Measurements from ENCODE around the gene KRT28. TPM values are rescaled to one million over a fixed set of nuclear protein-coding genes. Genes with fewer than 3 reads are reported as not detected.

KRT28 gene
- total and polyA plus RNA-seq, 2 experiments from 2014 or later, result not detected

DNA sequence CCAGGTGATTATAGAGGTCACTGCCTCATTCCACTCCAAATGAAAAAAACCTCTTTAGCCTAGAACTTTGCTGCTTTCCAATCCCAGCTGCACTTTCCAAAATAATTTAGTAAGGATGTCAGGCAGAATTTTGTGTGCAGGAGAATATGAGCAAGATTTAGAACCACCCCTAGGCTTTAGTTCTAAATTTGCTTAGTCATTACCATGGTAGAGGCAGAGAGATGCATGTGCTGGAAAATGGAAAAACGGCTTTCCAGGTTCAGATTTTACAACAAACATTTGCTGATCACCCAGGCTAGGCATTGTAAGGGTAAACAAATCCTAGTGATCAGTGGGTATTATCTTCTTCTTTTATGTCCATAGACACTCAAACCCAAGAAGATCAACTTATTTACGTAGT is 34.1 kb downstream of the KRT28 start:
- no peaks in the 10 kb centered on the region for H3K4me1 ChIP-seq (ENCODE audit: insufficient read depth)
- no peaks in the 10 kb centered on the region for H3K9me2 ChIP-seq (ENCODE audit: insufficient read depth)
- no peaks in the 10 kb centered on the region for H3K9me3 ChIP-seq (ENCODE audit: low read depth)
- H3K27ac ChIP-seq, result no peak overlapping the region
- in situ Hi-C loops (cut with MboI), result no loop called here
- H2AFZ ChIP-seq, result no peak overlapping the region
- H4K20me1 ChIP-seq (ENCODE audit: insufficient read depth), result no peaks in the 10 kb centered on the region
- no peaks in the 10 kb centered on the region for H3K79me2 ChIP-seq (ENCODE audit: insufficient read depth)
- no peaks in the 10 kb centered on the region for H3F3A ChIP-seq (ENCODE audit: insufficient read depth)
- H3K4me2 ChIP-seq (ENCODE audit: unreplicated experiment), result no peak overlapping the region
- TF ChIP-seq EZH2 (IDR thresholded peaks at IDR 0.05; ENCODE audit: insufficient read depth, poor library complexity, severe bottlenecking) (no peak), EZH2phosphoT487 (IDR thresholded peaks at IDR 0.05; ENCODE audit: insufficient read depth, low read depth) (no peak)
- 39 to 49% methylated on average over 2 of the region's 2 CpGs for WGBS, 2 experiments (ENCODE audit: low coverage in 1 of 2, low lambda C conversion rate in 2 of 2, missing lambda C conversion rate in 2 of 2)
- H3K9ac ChIP-seq, result no peak overlapping the region
- DNase-seq, result no peak
- H3K4me3 ChIP-seq, result no peak overlapping the region
- peaks cover 21% of the 10 kb centered on the region for H3K27me3 ChIP-seq (replicated peaks; ENCODE audit: insufficient read depth)
- H3K36me3 ChIP-seq (ENCODE audit: low read depth), result no peaks in the 10 kb centered on the region

DNA sequence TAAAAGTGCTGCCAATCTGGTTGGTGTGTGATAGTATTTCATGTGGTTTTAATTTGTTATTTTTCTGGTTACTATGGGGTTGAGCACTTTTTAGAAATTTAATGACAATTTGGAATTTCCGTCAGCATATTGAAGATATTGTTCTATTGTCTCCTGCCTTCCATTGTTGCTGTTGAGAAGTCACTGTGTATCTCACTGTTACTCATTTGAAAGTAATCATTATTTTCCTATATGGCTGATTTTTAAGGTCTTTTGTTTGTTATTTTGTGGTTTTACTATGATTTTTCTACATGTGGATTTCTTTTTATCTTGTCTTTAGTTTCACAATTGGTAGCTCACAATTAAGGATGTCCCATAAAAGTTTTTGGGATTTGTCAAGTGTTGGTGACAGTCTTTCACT is 36.0 kb downstream of the KRT28 start:
- H3K4me1 ChIP-seq (ENCODE audit: insufficient read depth), result no peaks in the 10 kb centered on the region
- H2AFZ ChIP-seq, result no peak overlapping the region
- 28 to 53% methylated on average over 1 of the region's 1 CpG for WGBS, 2 experiments (ENCODE audit: low coverage in 1 of 2, low lambda C conversion rate in 2 of 2, missing lambda C conversion rate in 2 of 2)
- no peak for TF ChIP-seq EZH2phosphoT487 (IDR thresholded peaks at IDR 0.05; ENCODE audit: insufficient read depth, low read depth)
- TF ChIP-seq EZH2 (IDR thresholded peaks at IDR 0.05; ENCODE audit: insufficient read depth, poor library complexity, severe bottlenecking), result no peak
- no peaks in the 10 kb centered on the region for H3F3A ChIP-seq (ENCODE audit: insufficient read depth)
- H3K27me3 ChIP-seq (replicated peaks; ENCODE audit: insufficient read depth), result 0 out of 2 replicates have a peak, but pooled peaks cover 11% of the 10 kb centered on the region
- no peaks in the 10 kb centered on the region for H3K36me3 ChIP-seq (ENCODE audit: low read depth)
- DNase-seq, result no peak
- H3K4me3 ChIP-seq, result no peak overlapping the region
- H3K9me2 ChIP-seq (ENCODE audit: insufficient read depth), result no peaks in the 10 kb centered on the region
- H3K4me2 ChIP-seq (ENCODE audit: unreplicated experiment), result no peak overlapping the region
- H4K20me1 ChIP-seq (ENCODE audit: insufficient read depth), result no peaks in the 10 kb centered on the region
- H3K79me2 ChIP-seq (ENCODE audit: insufficient read depth), result no peaks in the 10 kb centered on the region
- in situ Hi-C loops (cut with MboI), result no loop called here
- no peaks in the 10 kb centered on the region for H3K9me3 ChIP-seq (ENCODE audit: low read depth)
- no peak overlapping the region for H3K9ac ChIP-seq
- H3K27ac ChIP-seq, result no peak overlapping the region

DNA sequence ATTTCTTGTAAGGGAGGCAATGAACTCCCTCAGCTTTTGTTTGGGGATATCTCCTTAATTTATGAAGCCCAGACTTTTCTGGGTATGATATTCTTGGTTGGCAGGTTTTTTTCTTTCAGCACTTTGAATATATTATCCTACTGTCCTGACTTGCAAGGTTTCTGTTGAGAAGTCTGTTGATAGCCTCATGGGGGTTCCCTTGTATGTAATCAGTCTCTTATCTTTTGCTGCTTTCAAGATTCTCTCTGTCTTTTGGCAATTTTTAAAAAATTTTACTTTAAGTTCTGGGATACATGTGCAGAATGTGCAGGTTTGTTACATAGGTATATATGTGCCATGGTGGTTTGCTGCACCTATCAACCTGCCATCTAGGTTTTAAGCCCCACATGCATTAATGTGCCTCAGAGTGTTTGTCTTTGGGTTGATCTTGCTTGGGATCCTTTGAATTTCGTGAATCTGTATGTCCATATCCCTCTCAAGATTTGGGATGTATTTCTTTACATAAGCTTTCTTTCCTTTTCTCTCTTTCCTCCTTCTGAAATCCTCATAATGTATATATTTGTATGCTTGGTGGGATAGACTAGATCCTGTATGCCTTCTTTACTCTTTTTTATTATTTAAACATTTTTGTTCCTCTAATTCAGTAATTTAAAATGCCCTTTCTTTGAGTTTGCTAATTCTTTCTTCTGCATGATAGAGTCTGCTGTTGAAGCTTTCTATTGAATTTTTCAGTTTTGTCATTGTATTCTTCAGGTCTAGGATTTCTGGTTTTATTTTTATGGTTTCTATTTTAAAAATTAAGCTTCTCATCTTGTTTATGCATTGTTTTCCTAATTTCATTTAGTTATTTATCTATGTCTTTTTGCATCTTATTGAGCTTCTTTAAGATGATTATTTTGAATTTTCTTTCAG is 39.4 kb downstream of the KRT28 start:
- H3K4me3 ChIP-seq, result no peak overlapping the region
- no peaks in the 10 kb centered on the region for H4K20me1 ChIP-seq (ENCODE audit: insufficient read depth)
- DNase-seq, result no peak
- no peaks in the 10 kb centered on the region for H3K79me2 ChIP-seq (ENCODE audit: insufficient read depth)
- H3K4me2 ChIP-seq (ENCODE audit: unreplicated experiment), result no peak overlapping the region
- no peaks in the 10 kb centered on the region for H3K9me2 ChIP-seq (ENCODE audit: insufficient read depth)
- no peak overlapping the region for H3K9ac ChIP-seq
- H3K9me3 ChIP-seq (ENCODE audit: low read depth), result no peaks in the 10 kb centered on the region
- no peak overlapping the region for H3K27ac ChIP-seq
- 0 out of 2 replicates have a peak, but pooled peaks cover 4% of the 10 kb centered on the region for H3K27me3 ChIP-seq (replicated peaks; ENCODE audit: insufficient read depth)
- no peak overlapping the region for H2AFZ ChIP-seq
- in situ Hi-C loops (cut with MboI), result no loop called here
- WGBS, 2 experiments (ENCODE audit: low coverage in 1 of 2, low lambda C conversion rate in 2 of 2, missing lambda C conversion rate in 2 of 2), result 0% methylated on average over 1 of the region's 1 CpG
- TF ChIP-seq EZH2phosphoT487 (IDR thresholded peaks at IDR 0.05; ENCODE audit: insufficient read depth, low read depth), result no peak
- TF ChIP-seq EZH2 (IDR thresholded peaks at IDR 0.05; ENCODE audit: insufficient read depth, poor library complexity, severe bottlenecking), result no peak
- H3K36me3 ChIP-seq (ENCODE audit: low read depth), result no peaks in the 10 kb centered on the region
- H3K4me1 ChIP-seq (ENCODE audit: insufficient read depth), result no peaks in the 10 kb centered on the region
- H3F3A ChIP-seq (ENCODE audit: insufficient read depth), result no peaks in the 10 kb centered on the region

DNA sequence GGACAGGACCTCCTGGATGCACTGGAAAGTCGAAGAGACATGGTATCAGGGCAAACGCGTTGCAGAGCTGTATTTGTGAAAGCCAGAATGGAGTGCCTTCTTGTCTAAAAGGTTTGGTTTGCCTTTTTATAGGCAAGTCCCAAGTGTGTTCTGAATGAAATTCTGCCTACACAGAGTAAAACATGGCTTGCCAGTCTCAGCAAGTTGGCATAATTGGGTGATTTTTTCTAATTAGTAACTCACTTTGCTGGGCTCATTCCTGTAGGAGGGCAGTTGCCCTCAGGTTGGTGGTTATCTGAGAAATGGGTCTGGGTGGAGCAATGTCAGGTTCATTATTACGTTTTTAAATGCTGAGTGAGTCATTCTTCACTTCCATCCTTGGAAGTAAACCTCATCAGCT is 44.5 kb downstream of the KRT28 start, which contains the start of gene KRT25:
TSS of gene KRT25 (minus strand) at position 101 of the 400 bp plus-strand sequence. CDS start at position 41, 60 bp downstream.
- H3K4me1 ChIP-seq (ENCODE audit: insufficient read depth), result no peaks in the 10 kb centered on the region
- no peaks in the 10 kb centered on the region for H3K79me2 ChIP-seq (ENCODE audit: insufficient read depth)
- H3K9ac ChIP-seq, result no peak within 1 kb of the TSS
- in situ Hi-C loops (cut with MboI), result no loop called here
- H3K9me3 ChIP-seq (ENCODE audit: low read depth), result no peaks in the 10 kb centered on the region
- H3K4me3 ChIP-seq, result no peak within 1 kb of the TSS
- H3K36me3 ChIP-seq (ENCODE audit: low read depth), result no peaks in the 10 kb centered on the region
- H2AFZ ChIP-seq, result no peak within 1 kb of the TSS
- no peak for TF ChIP-seq EZH2 (IDR thresholded peaks at IDR 0.05; ENCODE audit: insufficient read depth, poor library complexity, severe bottlenecking)
- no peaks in the 10 kb centered on the region for H3K9me2 ChIP-seq (ENCODE audit: insufficient read depth)
- 11 to 13% methylated on average over 4 of the region's 4 CpGs for WGBS, 2 experiments (ENCODE audit: low coverage in 1 of 2, low lambda C conversion rate in 2 of 2, missing lambda C conversion rate in 2 of 2)
- peaks cover 8% of the 10 kb centered on the region; the same call in 1 of the 2 replicates for H3K27me3 ChIP-seq (replicated peaks; ENCODE audit: insufficient read depth)
- H4K20me1 ChIP-seq (ENCODE audit: insufficient read depth), result no peaks in the 10 kb centered on the region
- no peak within 1 kb of the TSS for H3K4me2 ChIP-seq (ENCODE audit: unreplicated experiment)
- no peak within 1 kb of the TSS for H3K27ac ChIP-seq
- no peaks in the 10 kb centered on the region for H3F3A ChIP-seq (ENCODE audit: insufficient read depth)
- DNase-seq, result no peak

All from GM23248 (cell line).